ENCODE results near the gene STK10.

DNA sequence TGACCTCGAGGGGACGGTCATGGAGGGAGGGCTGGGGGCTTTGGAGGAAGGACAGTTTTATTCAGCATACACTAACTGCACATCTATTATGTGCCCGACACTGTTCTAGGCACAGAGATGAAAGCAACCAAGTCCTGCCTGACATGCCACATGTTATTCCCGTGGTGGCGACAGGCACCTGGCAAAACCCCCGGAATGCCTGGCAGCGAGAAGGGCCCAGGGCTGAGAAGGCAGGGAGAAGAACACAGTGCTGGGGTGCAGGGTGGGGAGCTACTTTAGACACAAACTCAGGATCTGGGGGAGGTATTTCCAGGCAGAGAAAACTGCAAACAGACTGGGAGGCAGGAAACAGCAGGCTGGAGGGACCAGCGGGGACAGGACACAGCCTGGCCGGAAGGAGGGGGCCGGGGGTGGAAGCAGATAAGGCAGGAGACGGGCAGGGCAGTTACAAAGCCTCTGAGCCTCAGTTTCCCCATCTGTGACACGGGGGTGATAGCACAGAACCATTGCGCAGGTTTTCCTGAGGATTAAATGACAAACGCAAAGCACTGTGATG, 77.7 kb downstream of the STK10 start:
- TF ChIP-seq, protein P1, sequence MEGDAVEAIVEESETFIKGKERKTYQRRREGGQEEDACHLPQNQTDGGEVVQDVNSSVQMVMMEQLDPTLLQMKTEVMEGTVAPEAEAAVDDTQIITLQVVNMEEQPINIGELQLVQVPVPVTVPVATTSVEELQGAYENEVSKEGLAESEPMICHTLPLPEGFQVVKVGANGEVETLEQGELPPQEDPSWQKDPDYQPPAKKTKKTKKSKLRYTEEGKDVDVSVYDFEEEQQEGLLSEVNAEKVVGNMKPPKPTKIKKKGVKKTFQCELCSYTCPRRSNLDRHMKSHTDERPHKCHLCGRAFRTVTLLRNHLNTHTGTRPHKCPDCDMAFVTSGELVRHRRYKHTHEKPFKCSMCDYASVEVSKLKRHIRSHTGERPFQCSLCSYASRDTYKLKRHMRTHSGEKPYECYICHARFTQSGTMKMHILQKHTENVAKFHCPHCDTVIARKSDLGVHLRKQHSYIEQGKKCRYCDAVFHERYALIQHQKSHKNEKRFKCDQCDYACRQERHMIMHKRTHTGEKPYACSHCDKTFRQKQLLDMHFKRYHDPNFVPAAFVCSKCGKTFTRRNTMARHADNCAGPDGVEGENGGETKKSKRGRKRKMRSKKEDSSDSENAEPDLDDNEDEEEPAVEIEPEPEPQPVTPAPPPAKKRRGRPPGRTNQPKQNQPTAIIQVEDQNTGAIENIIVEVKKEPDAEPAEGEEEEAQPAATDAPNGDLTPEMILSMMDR (IDR thresholded peaks at IDR 0.05): no peak
- TF ChIP-seq POLR2AphosphoS5 (IDR thresholded peaks at IDR 0.05) (no peak), POLR2A (IDR thresholded peaks at IDR 0.05) (no peak)

Data from breast epithelium (tissue), 3 donors.